Measurements from ENCODE around the gene BBIP1.
"Not testable (repeated sequence)": the region's sequence is repeated elsewhere in the genome, so short reads cannot be mapped to it uniquely, and the experiment has no call there.

Gene BBIP1

DNA sequence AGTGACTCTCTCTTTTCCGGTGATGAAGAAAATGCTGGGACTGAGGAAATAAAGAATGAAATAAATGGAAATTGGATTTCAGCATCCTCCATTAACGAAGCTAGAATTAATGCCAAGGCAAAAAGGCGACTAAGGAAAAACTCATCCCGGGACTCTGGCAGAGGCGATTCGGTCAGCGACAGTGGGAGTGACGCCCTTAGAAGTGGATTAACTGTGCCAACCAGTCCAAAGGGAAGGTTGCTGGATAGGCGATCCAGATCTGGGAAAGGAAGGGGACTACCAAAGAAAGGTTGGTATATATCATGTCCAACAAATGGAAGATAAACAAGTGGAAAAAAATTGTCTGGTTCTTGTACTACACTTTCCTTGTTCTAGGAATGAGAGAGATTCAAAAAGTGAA lies 37.7 kb downstream of the BBIP1 start:
- DNase-seq = no peak

DNA sequence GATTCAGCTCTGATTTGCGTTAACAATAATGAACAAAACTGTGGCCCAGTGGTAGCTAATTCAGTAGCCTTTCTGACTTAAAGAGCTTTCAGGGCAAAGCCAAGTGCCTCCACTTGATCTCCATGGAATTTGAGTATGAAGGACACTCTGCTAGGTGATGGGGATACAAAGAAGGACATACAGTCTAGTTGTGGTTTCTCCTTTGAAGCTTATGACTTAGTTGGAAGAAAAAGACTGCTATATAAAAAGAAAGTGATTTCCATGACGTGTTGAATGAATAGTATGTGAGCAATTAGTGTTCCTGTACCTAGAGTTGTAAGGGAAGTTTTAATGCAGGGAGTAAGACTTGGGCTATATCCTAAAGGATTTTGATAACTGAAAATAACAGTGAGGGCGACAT lies 39.0 kb downstream of the BBIP1 start:
- no peak for DNase-seq

- no peak for DNase-seq
Measured at GRCh38 chr10:110876788-110877187, 42.2 kb downstream of the BBIP1 start.

- DNase-seq = no peak
Measured at GRCh38 chr10:110876000-110876399, 43.0 kb downstream of the BBIP1 start.

- DNase-seq = no peak
Measured at GRCh38 chr10:110873951-110874350, 45.0 kb downstream of the BBIP1 start.

GRCh38 chr10:110872984-110873923 lies 45.7 kb downstream of the BBIP1 start:
- no peak for DNase-seq

GRCh38 chr10:110872145-110872983 lies 46.6 kb downstream of the BBIP1 start:
- peak; percentile 88 for DNase-seq

GRCh38 chr10:110871298-110872084 lies 47.5 kb downstream of the BBIP1 start, which contains the start of gene PDCD4:
TSS of gene PDCD4 (plus strand) at chr10:110871928. CDS start at chr10:110876028, 4,100 bp downstream.
- peak; percentile 99 for DNase-seq

DNA sequence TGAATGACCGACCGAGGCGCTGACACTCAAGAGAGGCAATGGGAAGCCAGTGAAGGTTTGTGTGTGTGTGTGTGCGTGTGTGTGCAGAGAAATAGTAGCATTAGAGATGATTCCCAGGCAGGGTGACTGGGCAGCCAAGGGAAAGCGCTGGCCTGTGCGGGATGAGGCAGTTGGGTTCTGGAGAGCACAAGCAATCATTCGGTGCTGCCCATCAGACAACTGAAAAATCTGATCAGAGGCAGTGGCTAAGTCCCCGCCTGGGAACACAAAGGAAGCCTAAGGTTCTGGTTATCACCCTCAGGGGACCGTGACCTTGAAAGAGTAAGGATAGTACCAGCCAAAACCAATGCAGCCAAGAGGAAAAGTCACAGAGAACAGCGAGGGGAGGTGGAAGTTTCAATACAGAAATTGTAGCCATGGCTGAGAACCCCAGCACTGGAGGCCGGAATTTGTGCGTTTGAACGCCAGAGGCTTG lies 48.1 kb downstream of the BBIP1 start:
- DNase-seq = peak; percentile 26

GRCh38 chr10:110868981-110869380 lies 50.0 kb downstream of the BBIP1 start:
- no peak for DNase-seq

GRCh38 chr10:110867807-110868465 lies 51.0 kb downstream of the BBIP1 start:
- peak; percentile 23 for DNase-seq

DNA sequence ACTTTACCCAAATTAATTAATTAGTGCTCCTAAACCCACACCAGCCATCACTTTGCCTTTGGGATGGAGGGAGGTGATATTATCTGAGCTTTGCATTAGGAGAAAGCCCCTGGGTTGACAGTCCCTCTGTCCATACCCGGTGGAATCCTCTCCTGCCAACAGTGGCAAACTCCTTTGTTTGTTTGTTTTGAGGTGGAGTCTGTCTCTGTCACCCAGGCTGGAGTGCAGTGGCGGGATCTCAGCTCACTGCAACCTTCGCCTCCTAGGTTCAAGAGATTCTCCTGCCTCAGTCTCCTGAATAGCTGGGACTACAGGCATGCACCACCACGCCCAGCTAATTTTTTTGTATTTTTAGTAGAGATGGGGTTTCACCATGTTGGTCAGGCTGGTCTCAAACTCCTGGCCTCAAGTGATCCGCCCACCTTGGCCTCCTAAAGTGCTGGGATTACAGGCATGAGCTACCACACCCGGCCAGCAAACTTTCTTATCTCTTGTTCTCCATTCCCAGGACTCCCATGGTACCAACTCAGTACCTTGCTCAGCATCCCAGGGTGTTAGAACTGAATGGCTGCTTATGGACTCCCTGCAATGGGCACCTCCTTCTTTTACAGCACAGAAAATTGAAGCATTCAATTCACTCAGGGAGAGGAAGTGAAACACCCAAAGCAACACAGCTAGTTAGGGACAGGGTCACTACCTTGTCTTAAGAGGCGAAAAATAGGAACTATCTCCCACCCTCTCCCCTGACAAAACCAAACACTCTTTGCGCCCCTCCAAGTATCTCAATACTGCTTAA lies 51.8 kb downstream of the BBIP1 start:
- DNase-seq = not testable (repeated sequence)

DNA sequence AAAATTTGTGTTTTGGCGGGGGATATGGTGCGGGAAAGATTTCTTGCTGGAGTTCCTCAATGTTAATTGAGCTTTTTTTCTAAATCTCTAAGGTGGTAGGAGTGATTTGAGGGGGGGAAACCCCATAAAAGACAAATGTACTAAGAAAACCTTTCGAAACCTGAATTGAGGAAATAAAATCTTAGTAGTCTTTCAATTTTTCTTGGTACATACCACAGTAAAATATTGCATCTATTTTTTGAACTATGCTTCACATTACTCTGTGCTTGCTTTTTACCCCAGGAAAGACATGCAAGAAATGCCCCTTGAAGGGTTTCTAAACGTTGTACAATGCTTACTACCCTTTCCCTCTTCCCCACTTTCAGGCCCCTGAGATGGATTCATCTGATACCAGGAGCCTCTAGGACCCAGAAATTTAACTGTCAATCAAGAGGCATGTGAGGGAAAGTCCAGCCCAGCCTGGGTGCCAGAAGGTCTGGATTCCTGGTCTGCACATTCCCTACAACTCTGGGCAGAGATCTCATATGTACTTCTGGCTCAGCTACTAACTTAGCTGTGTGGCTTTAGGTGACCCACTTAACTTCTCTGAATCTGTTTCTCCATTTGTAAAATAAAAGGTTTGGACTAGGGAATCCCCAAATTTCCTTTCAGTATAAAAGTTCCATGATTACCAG lies 53.0 kb downstream of the BBIP1 start:
- DNase-seq = peak; percentile 21

- DNase-seq = peak; percentile 81
Measured at GRCh38 chr10:110865186-110865808, 53.7 kb downstream of the BBIP1 start.

- DNase-seq = no peak
Measured at GRCh38 chr10:110864662-110865140, 54.3 kb downstream of the BBIP1 start.

- DNase-seq = no peak
Measured at GRCh38 chr10:110863956-110864355, 55.0 kb downstream of the BBIP1 start.

DNA sequence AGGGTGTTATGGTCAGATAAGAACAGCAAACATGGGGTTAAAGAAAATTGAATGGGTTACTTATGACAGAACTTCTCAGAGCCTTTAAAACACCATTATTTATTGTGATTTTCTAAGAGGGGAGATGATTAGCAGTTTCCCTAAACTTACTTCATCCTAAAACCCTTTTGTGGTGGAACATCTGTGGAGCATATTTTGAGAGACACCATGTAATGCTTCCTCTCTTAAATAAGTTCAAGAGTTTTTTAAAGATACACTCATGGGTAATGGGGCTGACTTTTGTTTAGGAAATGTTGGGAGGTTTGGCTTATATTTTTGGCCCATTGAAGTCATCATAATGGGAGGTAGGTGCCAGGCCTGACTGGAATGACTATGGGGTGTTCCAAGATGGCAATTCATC lies 55.6 kb downstream of the BBIP1 start:
- no peak for DNase-seq

GRCh38 chr10:110862961-110863360 lies 56.0 kb downstream of the BBIP1 start:
- DNase-seq = no peak

DNA sequence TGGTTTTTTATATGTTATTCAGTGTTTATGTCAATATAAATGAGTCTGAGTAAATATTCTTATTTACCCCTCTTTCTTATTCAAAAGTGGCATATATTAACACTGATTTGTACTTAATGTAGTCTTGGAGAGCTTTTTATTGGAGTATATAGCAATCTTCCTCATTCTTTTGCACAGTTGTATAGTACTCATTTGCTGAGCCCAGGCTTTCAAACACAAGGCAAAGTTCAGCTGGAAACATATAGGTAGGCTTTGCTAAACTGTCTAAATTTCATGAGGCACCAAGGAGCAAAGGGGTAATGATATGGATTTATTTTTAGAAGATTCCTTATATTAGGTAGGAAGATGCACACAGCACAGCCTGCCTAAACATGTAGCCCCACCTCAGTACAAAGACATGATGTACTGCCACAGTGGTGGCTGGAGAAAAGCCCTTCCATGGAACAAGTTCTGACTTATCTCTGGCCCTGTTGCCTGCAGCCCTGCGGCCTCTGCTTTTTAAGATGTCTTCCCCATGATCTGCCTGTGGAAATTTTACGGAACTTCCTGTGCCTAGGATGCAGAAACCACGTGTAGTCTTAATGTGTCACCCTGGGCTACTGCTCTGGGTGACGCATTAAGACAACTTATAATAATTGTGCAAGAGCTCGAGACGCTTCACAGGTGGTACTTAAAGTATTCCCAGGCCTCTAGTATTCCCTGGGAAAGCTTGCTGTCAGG lies 56.9 kb downstream of the BBIP1 start:
- DNase-seq = peak; percentile 28
